HUES6 (cell line): Measurements from ENCODE around the gene UBR4.
A peak's percentile ranks its signal among the peaks of the same experiment; 100 is the strongest.

Experiments used
- H3K27ac ChIP-seq: 2 replicates; pipeline ENCODE4 v1.7.0; 2013; ENCODE audit warnings: low read depth, mild to moderate bottlenecking, low read length, inconsistent platforms
- H3K27me3 ChIP-seq: 2 replicates; pipeline ENCODE4 v1.6.1; 2013; ENCODE audit warnings: low read length; ENCODE audit not compliant: control insufficient read depth, insufficient read depth
- H3K36me3 ChIP-seq: 2 replicates; pipeline ENCODE4 v1.6.1; 2013; ENCODE audit warnings: low read length; ENCODE audit not compliant: control insufficient read depth, insufficient read depth
- H3K4me1 ChIP-seq: 2 replicates; pipeline ENCODE4 v1.6.1; 2013; ENCODE audit warnings: low read length; ENCODE audit not compliant: control insufficient read depth, insufficient read depth
- H3K4me3 ChIP-seq: 2 replicates; pipeline ENCODE4 v1.5.1; 2013; ENCODE audit warnings: low read depth, low read length
- H3K9ac ChIP-seq: one replicate; pipeline ENCODE4 v1.6.1; 2013; ENCODE audit warnings: mild to moderate bottlenecking, low read length
- H3K9me3 ChIP-seq: 2 replicates; pipeline ENCODE4 v1.6.1; 2013; ENCODE audit warnings: low read depth, low read length; ENCODE audit not compliant: control insufficient read depth, insufficient read depth

Gene UBR4

GRCh38 chr1:19040010-19040680, 169.9 kb downstream of the UBR4 start:
- Histone ChIP-seq H3K4me1 (peaks cover 15% of the 10 kb centered on the region; the same call in 1 of the 2 replicates), H3K36me3 (no peaks in the 10 kb centered on the region), H3K4me3 (no peak overlapping the region), H3K9ac (no peak overlapping the region), H3K27me3 (no peaks in the 10 kb centered on the region), H3K9me3 (no peaks in the 10 kb centered on the region), H3K27ac (no peak overlapping the region)

GRCh38 chr1:19038732-19039131, 171.3 kb downstream of the UBR4 start:
- no peak overlapping the region for H3K4me3 ChIP-seq
- peaks cover 22% of the 10 kb centered on the region; the same call in 1 of the 2 replicates for H3K4me1 ChIP-seq
- H3K36me3 ChIP-seq: no peaks in the 10 kb centered on the region
- no peaks in the 10 kb centered on the region for H3K9me3 ChIP-seq
- no peak overlapping the region for H3K9ac ChIP-seq
- no peaks in the 10 kb centered on the region for H3K27me3 ChIP-seq
- no peak overlapping the region for H3K27ac ChIP-seq

GRCh38 chr1:19038096-19038495, 172.0 kb downstream of the UBR4 start:
- Histone ChIP-seq H3K4me3 (no peak overlapping the region), H3K9me3 (no peaks in the 10 kb centered on the region), H3K4me1 (peaks cover 21% of the 10 kb centered on the region; the same call in 1 of the 2 replicates), H3K27me3 (no peaks in the 10 kb centered on the region), H3K27ac (no peak overlapping the region), H3K36me3 (no peaks in the 10 kb centered on the region), H3K9ac (no peak overlapping the region)

GRCh38 chr1:19037659-19038058, 172.4 kb downstream of the UBR4 start:
- Histone ChIP-seq H3K27me3 (no peaks in the 10 kb centered on the region), H3K4me1 (peaks cover 17% of the 10 kb centered on the region; the same call in 1 of the 2 replicates), H3K27ac (no peak overlapping the region), H3K9ac (no peak overlapping the region), H3K4me3 (no peak overlapping the region), H3K9me3 (no peaks in the 10 kb centered on the region), H3K36me3 (no peaks in the 10 kb centered on the region)

GRCh38 chr1:19036813-19037605, 173.1 kb downstream of the UBR4 start:
- Histone ChIP-seq H3K9me3 (no peaks in the 10 kb centered on the region), H3K27ac (no peak overlapping the region), H3K4me1 (peaks cover 17% of the 10 kb centered on the region; the same call in 1 of the 2 replicates), H3K9ac (no peak overlapping the region), H3K4me3 (no peak overlapping the region), H3K27me3 (no peaks in the 10 kb centered on the region), H3K36me3 (no peaks in the 10 kb centered on the region)

GRCh38 chr1:19036041-19036812, 173.8 kb downstream of the UBR4 start:
- Histone ChIP-seq H3K4me1 (peaks cover 17% of the 10 kb centered on the region; the same call in 1 of the 2 replicates), H3K4me3 (no peak overlapping the region), H3K27me3 (no peaks in the 10 kb centered on the region), H3K27ac (no peak overlapping the region), H3K36me3 (no peaks in the 10 kb centered on the region), H3K9ac (no peak overlapping the region), H3K9me3 (no peaks in the 10 kb centered on the region)

- no peaks in the 10 kb centered on the region for H3K9me3 ChIP-seq
- H3K27me3 ChIP-seq: no peaks in the 10 kb centered on the region
- peaks cover 17% of the 10 kb centered on the region; the same call in 1 of the 2 replicates for H3K4me1 ChIP-seq
- no peak overlapping the region for H3K27ac ChIP-seq
- no peaks in the 10 kb centered on the region for H3K36me3 ChIP-seq
- no peak overlapping the region for H3K4me3 ChIP-seq
- no peak overlapping the region for H3K9ac ChIP-seq
These were observed 174.6 kb downstream of the UBR4 start for GRCh38 chr1:19035377-19036040.

- Histone ChIP-seq H3K4me1 (peaks cover 17% of the 10 kb centered on the region; the same call in 1 of the 2 replicates), H3K9ac (peak overlapping the region; percentile 45), H3K4me3 (no peak overlapping the region), H3K9me3 (no peaks in the 10 kb centered on the region), H3K36me3 (no peaks in the 10 kb centered on the region), H3K27me3 (no peaks in the 10 kb centered on the region), H3K27ac (peak overlapping the region; percentile 21; the same call in 1 of the 2 replicates)
These were observed 175.3 kb downstream of the UBR4 start for GRCh38 chr1:19034721-19035120.

GRCh38 chr1:19033926-19034680, 176.0 kb downstream of the UBR4 start:
- no peaks in the 10 kb centered on the region for H3K36me3 ChIP-seq
- no peaks in the 10 kb centered on the region for H3K9me3 ChIP-seq
- peak overlapping the region; percentile 45 for H3K9ac ChIP-seq
- H3K4me3 ChIP-seq: no peak overlapping the region
- peak overlapping the region; percentile 21; the same call in 1 of the 2 replicates for H3K27ac ChIP-seq
- peaks cover 17% of the 10 kb centered on the region; the same call in 1 of the 2 replicates for H3K4me1 ChIP-seq
- no peaks in the 10 kb centered on the region for H3K27me3 ChIP-seq

- Histone ChIP-seq H3K4me1 (peaks cover 18% of the 10 kb centered on the region), H3K4me3 (no peak overlapping the region), H3K9ac (peak overlapping the region; percentile 38), H3K36me3 (no peaks in the 10 kb centered on the region), H3K9me3 (no peaks in the 10 kb centered on the region), H3K27me3 (no peaks in the 10 kb centered on the region), H3K27ac (peak overlapping the region; percentile 7; the same call in 1 of the 2 replicates)
These were observed 176.6 kb downstream of the UBR4 start for GRCh38 chr1:19033515-19033839.
